ENCODE measurements around the gene CRACR2A.

DNA sequence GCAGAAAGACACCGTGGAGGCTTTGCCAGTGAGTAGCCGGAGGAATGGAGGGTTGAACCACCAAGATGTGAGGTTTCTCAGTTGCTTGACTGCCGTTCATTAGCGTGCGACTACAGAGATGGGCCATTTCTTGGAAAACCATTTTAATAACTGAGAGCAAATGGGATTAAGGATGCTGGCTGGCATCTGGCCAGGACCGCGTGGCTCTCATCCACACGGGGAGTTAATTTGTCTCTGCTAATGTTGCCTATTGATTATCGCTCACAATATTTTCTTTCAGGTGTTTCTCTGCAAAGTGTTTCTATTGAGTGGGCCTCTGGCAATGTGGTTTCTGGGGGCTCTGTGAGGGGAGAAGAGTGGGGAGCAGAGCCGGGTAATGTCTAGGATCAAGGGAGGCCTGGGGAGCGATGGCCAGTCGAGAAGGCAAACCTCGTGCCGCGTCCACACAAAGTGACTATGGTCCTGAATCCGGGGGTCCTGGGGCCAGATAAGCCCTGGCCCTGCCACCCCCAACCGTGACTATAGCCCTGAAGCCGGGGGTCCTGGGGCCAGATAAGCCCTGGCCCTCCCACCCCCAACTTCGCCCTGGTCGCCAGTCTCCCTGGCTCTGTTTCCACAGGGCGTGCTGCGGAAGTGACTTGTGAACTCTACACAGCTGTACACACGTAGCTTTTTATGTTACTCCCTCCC is 151.3 kb downstream of the CRACR2A start:
- TF ChIP-seq, protein P1, sequence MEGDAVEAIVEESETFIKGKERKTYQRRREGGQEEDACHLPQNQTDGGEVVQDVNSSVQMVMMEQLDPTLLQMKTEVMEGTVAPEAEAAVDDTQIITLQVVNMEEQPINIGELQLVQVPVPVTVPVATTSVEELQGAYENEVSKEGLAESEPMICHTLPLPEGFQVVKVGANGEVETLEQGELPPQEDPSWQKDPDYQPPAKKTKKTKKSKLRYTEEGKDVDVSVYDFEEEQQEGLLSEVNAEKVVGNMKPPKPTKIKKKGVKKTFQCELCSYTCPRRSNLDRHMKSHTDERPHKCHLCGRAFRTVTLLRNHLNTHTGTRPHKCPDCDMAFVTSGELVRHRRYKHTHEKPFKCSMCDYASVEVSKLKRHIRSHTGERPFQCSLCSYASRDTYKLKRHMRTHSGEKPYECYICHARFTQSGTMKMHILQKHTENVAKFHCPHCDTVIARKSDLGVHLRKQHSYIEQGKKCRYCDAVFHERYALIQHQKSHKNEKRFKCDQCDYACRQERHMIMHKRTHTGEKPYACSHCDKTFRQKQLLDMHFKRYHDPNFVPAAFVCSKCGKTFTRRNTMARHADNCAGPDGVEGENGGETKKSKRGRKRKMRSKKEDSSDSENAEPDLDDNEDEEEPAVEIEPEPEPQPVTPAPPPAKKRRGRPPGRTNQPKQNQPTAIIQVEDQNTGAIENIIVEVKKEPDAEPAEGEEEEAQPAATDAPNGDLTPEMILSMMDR (IDR thresholded peaks at IDR 0.05; ENCODE audit: low read depth, low read length), result no peak
- TF ChIP-seq EZH2phosphoT487 (IDR thresholded peaks at IDR 0.05; ENCODE audit: low read depth), result no peak
